WTC11 (cell line): ENCODE results near the gene TACC2.

Source experiments
- CTCF ChIP-seq: fragments of 200-600 bp; IDR thresholded peaks from 2 replicates; pipeline ENCODE4 v1.8.0; 2022; ENCODE audit warnings: antibody characterized with exemption
- E2F5 ChIP-seq: sonication (generic); formaldehyde crosslinking; IDR thresholded peaks from 2 replicates; pipeline ENCODE4 v1.8.1; 2022; ENCODE audit warnings: mild to moderate bottlenecking, moderate library complexity, missing genetic modification reagents
- NFE2L1 ChIP-seq: sonication (generic); formaldehyde crosslinking; IDR thresholded peaks from 2 replicates; pipeline ENCODE4 v1.8.1; 2023; ENCODE audit warnings: missing genetic modification reagents
- NFYB ChIP-seq: sonication (generic); formaldehyde crosslinking; conservative IDR thresholded peaks from 2 replicates; pipeline ENCODE4 v1.8.0; 2022; ENCODE audit warnings: low read depth, missing genetic modification reagents
- NR1H2 ChIP-seq: sonication (generic); formaldehyde crosslinking; IDR thresholded peaks from 2 replicates; pipeline ENCODE4 v1.9.0; 2021; ENCODE audit warnings: mild to moderate bottlenecking, moderate library complexity, missing genetic modification reagents
- TEAD4 ChIP-seq: sonication (generic); formaldehyde crosslinking; IDR thresholded peaks from 2 replicates; pipeline ENCODE4 v1.8.0; 2022; ENCODE audit warnings: mild to moderate bottlenecking, missing genetic modification reagents
- USF1 ChIP-seq: sonication (generic); formaldehyde crosslinking; IDR thresholded peaks from 2 replicates; pipeline ENCODE4 v1.8.0; 2022; ENCODE audit warnings: mild to moderate bottlenecking, missing genetic modification reagents
- USF2 ChIP-seq: sonication (generic); formaldehyde crosslinking; IDR thresholded peaks from 2 replicates; pipeline ENCODE4 v1.8.1; 2023; ENCODE audit warnings: mild to moderate bottlenecking, missing genetic modification reagents, moderate library complexity
- ZNF232 ChIP-seq: sonication (generic); formaldehyde crosslinking; IDR thresholded peaks from 2 replicates; pipeline ENCODE4 v1.8.0; 2022; ENCODE audit warnings: mild to moderate bottlenecking, missing genetic modification reagents
- ZNF281 ChIP-seq: sonication (generic); formaldehyde crosslinking; IDR thresholded peaks from 2 replicates; pipeline ENCODE4 v1.8.0; 2023; ENCODE audit warnings: mild to moderate bottlenecking, missing genetic modification reagents

GRCh38 chr10:122288917-122289316, 300.0 kb downstream of the TACC2 start:
- TF ChIP-seq CTCF = no peak
- no peak for TF ChIP-seq E2F5 (CRISPR knock-in tag)
- no peak for TF ChIP-seq NFYB (CRISPR knock-in tag)
- TF ChIP-seq USF2 = no peak
- no peak for TF ChIP-seq NFE2L1
- no peak for TF ChIP-seq USF1 (CRISPR knock-in tag)
- no peak for TF ChIP-seq ZNF281
- TF ChIP-seq ZNF232 (CRISPR knock-in tag) = no peak
- TF ChIP-seq TEAD4 (CRISPR knock-in tag) = no peak
- no peak for TF ChIP-seq NR1H2 (CRISPR knock-in tag)
